Skeletal muscle satellite cell (primary cell): ENCODE measurements around the gene BPIFA1.

Source experiments
- H3K27me3 ChIP-seq: 2 replicates; pipeline ENCODE4 v1.7.0; 2013; ENCODE audit warnings: low read length; ENCODE audit not compliant: control insufficient read depth, insufficient read depth
- H3K36me3 ChIP-seq: 2 replicates; pipeline ENCODE4 v1.7.0; 2013; ENCODE audit warnings: mild to moderate bottlenecking, control low read depth, low read length; ENCODE audit not compliant: insufficient read depth
- H3K4me1 ChIP-seq: 2 replicates; pipeline ENCODE4 v1.7.0; 2013; ENCODE audit warnings: low read length; ENCODE audit not compliant: control insufficient read depth, insufficient read depth
- H3K4me2 ChIP-seq: 2 replicates; pipeline ENCODE4 v1.7.0; 2013; ENCODE audit warnings: mild to moderate bottlenecking, low read length
- H3K4me3 ChIP-seq: 2 replicates; pipeline ENCODE4 v1.7.0; 2013; ENCODE audit warnings: low read length
- H3K9ac ChIP-seq: 2 replicates; pipeline ENCODE4 v1.7.0; 2013; ENCODE audit warnings: mild to moderate bottlenecking, low read depth, low read length, moderate library complexity
- H3K9me3 ChIP-seq: replicated peaks from 2 replicates; pipeline ENCODE4 v1.7.0; 2013; ENCODE audit warnings: mild to moderate bottlenecking, control low read depth, low read length

The BPIFA1 gene

GRCh38 chr20:33217052-33217451 is 18.7 kb upstream of the BPIFA1 start, which contains the start of gene BPIFA3:
TSS of gene BPIFA3 (plus strand) at chr20:33217352. CDS start at chr20:33217537, 185 bp downstream.
- Histone ChIP-seq H3K4me3 (no peak within 1 kb of the TSS), H3K36me3 (no peaks in the 10 kb centered on the region), H3K9me3 (no peaks in the 10 kb centered on the region), H3K27me3 (peaks cover 10% of the 10 kb centered on the region), H3K4me1 (no peaks in the 10 kb centered on the region), H3K9ac (no peak within 1 kb of the TSS), H3K4me2 (no peak within 1 kb of the TSS)

GRCh38 chr20:33224399-33224798 is 11.4 kb upstream of the BPIFA1 start:
- no peaks in the 10 kb centered on the region for H3K4me1 ChIP-seq
- H3K4me2 ChIP-seq = no peak overlapping the region
- H3K27me3 ChIP-seq = peaks cover 12% of the 10 kb centered on the region
- no peak overlapping the region for H3K4me3 ChIP-seq
- no peak overlapping the region for H3K9ac ChIP-seq
- H3K9me3 ChIP-seq = no peaks in the 10 kb centered on the region
- no peaks in the 10 kb centered on the region for H3K36me3 ChIP-seq

- H3K4me3 ChIP-seq = no peak overlapping the region
- H3K9ac ChIP-seq = no peak overlapping the region
- H3K36me3 ChIP-seq = no peaks in the 10 kb centered on the region
- H3K9me3 ChIP-seq = no peaks in the 10 kb centered on the region
- H3K27me3 ChIP-seq = peaks cover 26% of the 10 kb centered on the region
- no peaks in the 10 kb centered on the region for H3K4me1 ChIP-seq
- H3K4me2 ChIP-seq = no peak overlapping the region
Measured at GRCh38 chr20:33229843-33230242, 6.0 kb upstream of the BPIFA1 start.

- no peaks in the 10 kb centered on the region for H3K4me1 ChIP-seq
- no peaks in the 10 kb centered on the region for H3K9me3 ChIP-seq
- H3K4me3 ChIP-seq = no peak overlapping the region
- no peak overlapping the region for H3K9ac ChIP-seq
- H3K36me3 ChIP-seq = no peaks in the 10 kb centered on the region
- no peak overlapping the region for H3K4me2 ChIP-seq
- peaks cover 32% of the 10 kb centered on the region for H3K27me3 ChIP-seq
Measured at GRCh38 chr20:33231237-33231636, 4.6 kb upstream of the BPIFA1 start.

GRCh38 chr20:33232486-33233072 is 3.2 kb upstream of the BPIFA1 start:
- Histone ChIP-seq H3K4me2 (no peak overlapping the region), H3K4me3 (no peak overlapping the region), H3K4me1 (no peaks in the 10 kb centered on the region), H3K27me3 (peaks cover 37% of the 10 kb centered on the region), H3K9ac (no peak overlapping the region), H3K9me3 (no peaks in the 10 kb centered on the region), H3K36me3 (no peaks in the 10 kb centered on the region)

GRCh38 chr20:33233129-33233774 is 2.5 kb upstream of the BPIFA1 start:
- Histone ChIP-seq H3K36me3 (no peaks in the 10 kb centered on the region), H3K9ac (no peak overlapping the region), H3K4me3 (no peak overlapping the region), H3K4me1 (no peaks in the 10 kb centered on the region), H3K27me3 (peaks cover 37% of the 10 kb centered on the region), H3K9me3 (no peaks in the 10 kb centered on the region), H3K4me2 (no peak overlapping the region)

- Histone ChIP-seq H3K9ac (no peak overlapping the region), H3K9me3 (no peaks in the 10 kb centered on the region), H3K4me3 (no peak overlapping the region), H3K4me1 (no peaks in the 10 kb centered on the region), H3K36me3 (no peaks in the 10 kb centered on the region), H3K27me3 (peaks cover 37% of the 10 kb centered on the region), H3K4me2 (no peak overlapping the region)
Measured at GRCh38 chr20:33234050-33234449, 1.7 kb upstream of the BPIFA1 start.

- Histone ChIP-seq H3K4me3 (no peak overlapping the region), H3K4me1 (no peaks in the 10 kb centered on the region), H3K27me3 (peaks cover 41% of the 10 kb centered on the region), H3K36me3 (no peaks in the 10 kb centered on the region), H3K9me3 (no peaks in the 10 kb centered on the region), H3K4me2 (no peak overlapping the region), H3K9ac (no peak overlapping the region)
Measured at GRCh38 chr20:33236351-33236750, 555 bp downstream of the BPIFA1 start.

- peaks cover 38% of the 10 kb centered on the region for H3K27me3 ChIP-seq
- H3K4me1 ChIP-seq = no peaks in the 10 kb centered on the region
- H3K36me3 ChIP-seq = no peaks in the 10 kb centered on the region
- H3K9ac ChIP-seq = no peak overlapping the region
- H3K4me3 ChIP-seq = no peak overlapping the region
- no peaks in the 10 kb centered on the region for H3K9me3 ChIP-seq
- H3K4me2 ChIP-seq = no peak overlapping the region
Measured at GRCh38 chr20:33237989-33238388, 2.2 kb downstream of the BPIFA1 start.

GRCh38 chr20:33239418-33239817 is 3.6 kb downstream of the BPIFA1 start:
- H3K36me3 ChIP-seq = no peaks in the 10 kb centered on the region

GRCh38 chr20:33239979-33240736 is 4.4 kb downstream of the BPIFA1 start:
- no peaks in the 10 kb centered on the region for H3K4me1 ChIP-seq
- no peaks in the 10 kb centered on the region for H3K9me3 ChIP-seq
- H3K27me3 ChIP-seq = peaks cover 38% of the 10 kb centered on the region
- no peak overlapping the region for H3K9ac ChIP-seq
- no peak overlapping the region for H3K4me3 ChIP-seq
- no peak overlapping the region for H3K4me2 ChIP-seq
- no peaks in the 10 kb centered on the region for H3K36me3 ChIP-seq

More at GRCh38 chr20:33239418-33239817, 3.6 kb downstream of the BPIFA1 start:
- Histone ChIP-seq H3K27me3 (peaks cover 36% of the 10 kb centered on the region), H3K9ac (no peak overlapping the region), H3K4me3 (no peak overlapping the region), H3K9me3 (no peaks in the 10 kb centered on the region), H3K4me2 (no peak overlapping the region), H3K4me1 (no peaks in the 10 kb centered on the region)
